ENCODE data around the gene TMC1.

GRCh38 chr9:72814083-72814597 lies 292.7 kb downstream of the TMC1 start:
- TF ChIP-seq, protein P1, sequence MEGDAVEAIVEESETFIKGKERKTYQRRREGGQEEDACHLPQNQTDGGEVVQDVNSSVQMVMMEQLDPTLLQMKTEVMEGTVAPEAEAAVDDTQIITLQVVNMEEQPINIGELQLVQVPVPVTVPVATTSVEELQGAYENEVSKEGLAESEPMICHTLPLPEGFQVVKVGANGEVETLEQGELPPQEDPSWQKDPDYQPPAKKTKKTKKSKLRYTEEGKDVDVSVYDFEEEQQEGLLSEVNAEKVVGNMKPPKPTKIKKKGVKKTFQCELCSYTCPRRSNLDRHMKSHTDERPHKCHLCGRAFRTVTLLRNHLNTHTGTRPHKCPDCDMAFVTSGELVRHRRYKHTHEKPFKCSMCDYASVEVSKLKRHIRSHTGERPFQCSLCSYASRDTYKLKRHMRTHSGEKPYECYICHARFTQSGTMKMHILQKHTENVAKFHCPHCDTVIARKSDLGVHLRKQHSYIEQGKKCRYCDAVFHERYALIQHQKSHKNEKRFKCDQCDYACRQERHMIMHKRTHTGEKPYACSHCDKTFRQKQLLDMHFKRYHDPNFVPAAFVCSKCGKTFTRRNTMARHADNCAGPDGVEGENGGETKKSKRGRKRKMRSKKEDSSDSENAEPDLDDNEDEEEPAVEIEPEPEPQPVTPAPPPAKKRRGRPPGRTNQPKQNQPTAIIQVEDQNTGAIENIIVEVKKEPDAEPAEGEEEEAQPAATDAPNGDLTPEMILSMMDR (IDR thresholded peaks at IDR 0.05; ENCODE audit: low read length), result no peak
- TF ChIP-seq EZH2 (IDR thresholded peaks at IDR 0.05; ENCODE audit: borderline replicate concordance, low read length), result no peak

Measured in OCI-LY1 (cell line).